Transverse colon (tissue), 4 donors: ENCODE data around the gene PSKH1. TPM values are rescaled to one million over a fixed set of nuclear protein-coding genes. Genes with fewer than 3 reads are reported as not detected.

Experiments
- DNase-seq: peaks from one replicate; pipeline ENCODE4 v3.0.0-alpha.2; 2019
- H3K27ac ChIP-seq, 4 donors: fragments of 200-600 bp; sonication (generic); 2 replicates each; pipeline ENCODE4 v1.5.1; 2016 to 2018; ENCODE audit warnings: inconsistent platforms in 4 of 4
- H3K27me3 ChIP-seq: fragments of 200-600 bp; sonication (generic); 2 replicates; pipeline ENCODE4 v1.5.1; 2017; ENCODE audit warnings: inconsistent platforms
- H3K36me3 ChIP-seq, 4 donors: fragments of 200-600 bp; sonication (generic); 2 replicates each; pipeline ENCODE4 v1.5.1; 2017 to 2019; ENCODE audit warnings: inconsistent platforms in 4 of 4
- H3K4me1 ChIP-seq, 4 donors: fragments of 200-600 bp; sonication (generic); 2 replicates each; pipeline ENCODE4 v1.5.1; 2017 to 2020; ENCODE audit warnings: inconsistent platforms in 4 of 4
- H3K4me3 ChIP-seq, 4 donors: fragments of 200-600 bp; sonication (generic); 1 replicate in 1 of 4; 2 replicates in 3 of 4; pipeline versions ENCODE4 v1.5.1 to v1.6.1; 2017 to 2019; ENCODE audit warnings: inconsistent platforms in 4 of 4
- H3K9me3 ChIP-seq, 2 donors: fragments of 200-600 bp; sonication (generic); 2 replicates each; pipeline ENCODE4 v1.5.1; 2017 to 2019; ENCODE audit warnings: inconsistent platforms in 2 of 2
- CTCF ChIP-seq, 5 experiments: fragments of 200-600 bp in 3 of 5; fragments of 450-650 bp in 2 of 5; sonication (generic) in 3 of 5; IDR thresholded peaks; 1 replicate in 2 of 5; 2 replicates in 3 of 5; pipeline ENCODE4 v1.5.1; 2016 to 2017; ENCODE audit warnings: antibody characterized with exemption in 5 of 5, inconsistent platforms in 3 of 5, mild to moderate bottlenecking in 2 of 5, moderate library complexity in 1 of 5
- EP300 ChIP-seq: sonication (generic); formaldehyde crosslinking; IDR thresholded peaks from one replicate; pipeline ENCODE4 v1.6.1; 2017; ENCODE audit warnings: antibody characterized with exemption, low read depth
- POLR2A ChIP-seq: fragments of 450-650 bp; IDR thresholded peaks from one replicate; pipeline ENCODE4 v1.6.1; 2016; ENCODE audit warnings: antibody characterized with exemption, mild to moderate bottlenecking, moderate library complexity
- POLR2AphosphoS5 ChIP-seq, 3 donors: sonication (generic); formaldehyde crosslinking; IDR thresholded peaks; one replicate each; pipeline ENCODE4 v1.6.1; 2016; ENCODE audit warnings: antibody characterized with exemption in 3 of 3
- WGBS, 2 donors: methylation state at CpG; one replicate each; pipeline ENCODE4 v1.1.5; 2018; ENCODE audit warnings: low coverage in 1 of 2; 5-methylcytosine and 5-hydroxymethylcytosine counted together
- in situ Hi-C, 4 donors: fragments of 200-750 bp; cut with MboI; loops; one replicate each; pipeline versions ENCODE4 v1.15.0 to v1.15.1; 2017; ENCODE audit warnings: low sequenced_read_pairs in 3 of 4, low pct_ligation_motif_present in 1 of 4, low pct_unique_long_range_greater_than_20kb in 1 of 4
- intact Hi-C: fragments of 100-400 bp; cut with DNase I; formaldehyde crosslinking; loops from one replicate; pipeline ENCODE4 v1.15.1; 2023; ENCODE audit warnings: low total_unique reads
- total RNA-seq, 4 donors: library from RNA; depleted of rRNA; stranded (reverse); fragments of >200 nt; gene quantifications; one replicate each; pipeline ENCODE4 v1.1.0, GENCODE V29; 2016

PSKH1 gene
- total RNA-seq, 4 donors from 2014 or later, result 24.1 to 132 (median 56.2) TPM

GRCh38 chr16:67881621-67882161 is 11.4 kb upstream of the PSKH1 start:
- intact Hi-C loops (no loop called here), in situ Hi-C loops (no loop called here)
- no peak for DNase-seq
- peaks cover 0 to 11% (median 1%) of the 10 kb centered on the region in 4 donors for H3K4me1 ChIP-seq
- no peak for TF ChIP-seq POLR2AphosphoS5 (IDR thresholded peaks at IDR 0.05)
- H3K27me3 ChIP-seq, result no peaks in the 10 kb centered on the region
- peaks cover 0 to 56% (median 21%) of the 10 kb centered on the region in 4 donors for H3K36me3 ChIP-seq
- H3K9me3 ChIP-seq, result no peaks in the 10 kb centered on the region
- H3K27ac ChIP-seq, result no peak overlapping the region
- 94% methylated on average over 21 of the region's 21 CpGs; no CpG with 5 or more reads in 1 of the 2 donors for WGBS, 2 donors
- H3K4me3 ChIP-seq, result no peak overlapping the region

- WGBS, 2 donors, result 84% methylated on average over 18 of the region's 18 CpGs; no CpG with 5 or more reads in 1 of the 2 donors
- no peaks in the 10 kb centered on the region for H3K27me3 ChIP-seq
- peaks cover 0 to 11% (median 1%) of the 10 kb centered on the region in 4 donors for H3K4me1 ChIP-seq
- intact Hi-C loops, result no loop called here
- in situ Hi-C loops, result no loop called here
- peak overlapping the region in 1 of 4 donors; percentile 40 for H3K27ac ChIP-seq
- no peak overlapping the region for H3K4me3 ChIP-seq
- no peaks in the 10 kb centered on the region for H3K9me3 ChIP-seq
- DNase-seq, result no peak
- peaks cover 0 to 48% (median 20%) of the 10 kb centered on the region in 4 donors for H3K36me3 ChIP-seq
- TF ChIP-seq POLR2A (no peak), CTCF (IDR thresholded peaks at IDR 0.05) (no peak), POLR2AphosphoS5 (IDR thresholded peaks at IDR 0.05) (no peak), EP300 (no peak)
Observed at GRCh38 chr16:67882374-67883145, 10.5 kb upstream of the PSKH1 start.

- H3K27me3 ChIP-seq, result no peaks in the 10 kb centered on the region
- H3K4me1 ChIP-seq, result peaks cover 0 to 11% (median 1%) of the 10 kb centered on the region in 4 donors
- H3K27ac ChIP-seq, result peak overlapping the region in 3 of 4 donors; percentile 36 to 50 (median 40)
- no peak overlapping the region for H3K4me3 ChIP-seq
- in situ Hi-C loops, result no loop called here
- peak; percentile 43 for DNase-seq
- peaks cover 0 to 41% (median 16%) of the 10 kb centered on the region in 4 donors for H3K36me3 ChIP-seq
- WGBS, 2 donors, result 65% methylated on average over 6 of the region's 6 CpGs; no CpG with 5 or more reads in 1 of the 2 donors
- intact Hi-C loops, result no loop called here
- TF ChIP-seq POLR2AphosphoS5 (IDR thresholded peaks at IDR 0.05), result no peak
- TF ChIP-seq POLR2A, result no peak
- TF ChIP-seq EP300, result no peak
- TF ChIP-seq CTCF (IDR thresholded peaks at IDR 0.05), result no peak
- H3K9me3 ChIP-seq, result no peaks in the 10 kb centered on the region
Observed at GRCh38 chr16:67883146-67883871, 9.7 kb upstream of the PSKH1 start.

GRCh38 chr16:67883872-67884261 is 9.2 kb upstream of the PSKH1 start:
- WGBS, 2 donors, result 60% methylated on average over 10 of the region's 11 CpGs; no CpG with 5 or more reads in 1 of the 2 donors
- no peak overlapping the region for H3K4me3 ChIP-seq
- H3K27me3 ChIP-seq, result no peaks in the 10 kb centered on the region
- H3K27ac ChIP-seq, result peak overlapping the region in 3 of 4 donors; percentile 11 to 53 (median 40)
- H3K9me3 ChIP-seq, result no peaks in the 10 kb centered on the region
- H3K36me3 ChIP-seq, result peaks cover 0 to 36% (median 13%) of the 10 kb centered on the region in 4 donors
- intact Hi-C loops, result no loop called here
- TF ChIP-seq EP300, result no peak
- TF ChIP-seq POLR2AphosphoS5 (IDR thresholded peaks at IDR 0.05), result no peak
- no peak for TF ChIP-seq POLR2A
- TF ChIP-seq CTCF (IDR thresholded peaks at IDR 0.05), result peak; percentile 84 to 93 (median 87)
- in situ Hi-C loops, result no loop called here
- peak; percentile 72 for DNase-seq
- peaks cover 0 to 11% (median 1%) of the 10 kb centered on the region in 4 donors for H3K4me1 ChIP-seq
